ENCODE data around the gene SMAD2. TPM values are rescaled to one million over a fixed set of nuclear protein-coding genes. Genes with fewer than 3 reads are reported as not detected.

The SMAD2 gene
- total RNA-seq, 1 experiment from 2014 or later = 25.5 TPM

DNA sequence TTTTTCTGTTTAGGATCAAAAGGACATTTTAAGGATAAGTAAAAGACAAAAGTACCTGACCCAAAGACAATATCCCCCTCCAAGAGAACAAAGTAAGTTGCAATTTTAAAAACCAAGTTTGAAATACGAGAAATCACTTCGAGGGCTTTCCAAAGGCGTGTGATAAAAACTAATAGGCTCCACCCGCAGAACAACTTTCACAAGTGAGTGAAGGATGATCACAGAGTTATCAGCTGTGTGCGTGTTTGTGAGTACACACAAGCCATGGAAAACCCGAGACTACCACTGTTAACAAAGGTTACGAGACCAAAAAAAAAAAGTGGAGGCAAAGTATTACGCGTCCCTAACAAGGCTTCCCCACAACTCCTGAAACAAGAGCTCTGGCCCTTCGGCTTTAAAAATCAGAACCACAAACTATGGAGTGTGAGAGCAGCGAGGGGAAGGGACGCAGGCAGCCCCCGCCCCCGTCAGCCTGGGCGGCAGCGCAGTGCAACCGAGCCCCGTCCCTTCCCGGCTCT lies 719 bp downstream of the SMAD2 start:
- Histone ChIP-seq H4K20me1 (ENCODE audit: low read length) (0 out of 2 replicates have a peak, but pooled peaks cover 5% of the 10 kb centered on the region), H3K27ac (ENCODE audit: low read length) (peak overlapping the region; percentile 86), H3K9me2 (replicated peaks; ENCODE audit: low read length) (no peaks in the 10 kb centered on the region), H3K9ac (ENCODE audit: low read length) (peak overlapping the region; percentile 96), H3K9me3 (ENCODE audit: low read length) (no peaks in the 10 kb centered on the region), H2AFZ (ENCODE audit: low read length) (peak overlapping the region; percentile 69), H3K79me2 (ENCODE audit: low read length) (peaks cover 51% of the 10 kb centered on the region), H3K36me3 (ENCODE audit: low read depth, low read length) (no peaks in the 10 kb centered on the region), H3K4me3 (ENCODE audit: low read length) (peak overlapping the region; percentile 88), H3K27me3 (ENCODE audit: low read length) (no peaks in the 10 kb centered on the region), H3F3A (ENCODE audit: low read length, unreplicated experiment) (no peaks in the 10 kb centered on the region), H3K4me2 (ENCODE audit: low read length) (peak overlapping the region; percentile 91), H3K4me1 (ENCODE audit: insufficient read depth, low read length) (no peaks in the 10 kb centered on the region; the same call in 1 of the 2 replicates)
- ChIA-PET CTCF (interaction anchor here (0.7 kb wide), 1 partner anchor 157 kb away, joined by 3 read pairs; no protein-coding TSS in a partner anchor), POLR2A (ENCODE audit: unreplicated experiment) (interaction anchor here (0.6 kb wide), 1 partner anchor 63 kb away, joined by 4 read pairs; no protein-coding TSS in a partner anchor)
- TSS peak; percentile 60 for BruUV-seq (replicated peaks)
- ATAC-seq (no peak), DNase-seq (peak; percentile 23)
- intact Hi-C loops (cut with micrococcal nuclease) = loop anchor here (1.0 to 5.0 kb wide), 2 partner anchors 47 to 73 kb away; no protein-coding TSS in a partner anchor
- no peak for TF ChIP-seq EZH2phosphoT487 (IDR thresholded peaks at IDR 0.05; ENCODE audit: borderline replicate concordance, low read length)
- TF ChIP-seq EZH2 (IDR thresholded peaks at IDR 0.05; ENCODE audit: low read length, unreplicated experiment) = no peak
- TF ChIP-seq CTCF (conservative IDR thresholded peaks at IDR 0.05; ENCODE audit: low read depth, low read length) = no peak

- Histone ChIP-seq H3K27ac (ENCODE audit: low read length) (no peak overlapping the region), H3K4me1 (ENCODE audit: insufficient read depth, low read length) (no peaks in the 10 kb centered on the region; the same call in 1 of the 2 replicates)
- CTCF ChIA-PET = no interaction called here
Measured at GRCh38 chr18:47928466-47928865, 2.0 kb downstream of the SMAD2 start.

More at GRCh38 chr18:47928466-47928865, 2.0 kb downstream of the SMAD2 start:
- TF ChIP-seq CTCF (conservative IDR thresholded peaks at IDR 0.05; ENCODE audit: low read depth, low read length) = no peak
- TF ChIP-seq EZH2 (IDR thresholded peaks at IDR 0.05; ENCODE audit: low read length, unreplicated experiment) = no peak
- TF ChIP-seq EZH2phosphoT487 (IDR thresholded peaks at IDR 0.05; ENCODE audit: borderline replicate concordance, low read length) = no peak
- Histone ChIP-seq H2AFZ (ENCODE audit: low read length) (no peak overlapping the region), H3K4me2 (ENCODE audit: low read length) (peak overlapping the region; percentile 91), H3F3A (ENCODE audit: low read length, unreplicated experiment) (no peaks in the 10 kb centered on the region), H3K79me2 (ENCODE audit: low read length) (peaks cover 61% of the 10 kb centered on the region), H3K9ac (ENCODE audit: low read length) (peak overlapping the region; percentile 96), H3K4me3 (ENCODE audit: low read length) (peak overlapping the region; percentile 88), H4K20me1 (ENCODE audit: low read length) (0 out of 2 replicates have a peak, but pooled peaks cover 5% of the 10 kb centered on the region), H3K9me3 (ENCODE audit: low read length) (no peaks in the 10 kb centered on the region), H3K9me2 (replicated peaks; ENCODE audit: low read length) (no peaks in the 10 kb centered on the region), H3K36me3 (ENCODE audit: low read depth, low read length) (no peaks in the 10 kb centered on the region), H3K27me3 (ENCODE audit: low read length) (no peaks in the 10 kb centered on the region)
- DNase-seq = peak; percentile 7
- no TSS peak for BruUV-seq (replicated peaks)
- POLR2A ChIA-PET (ENCODE audit: unreplicated experiment) = no interaction called here
- intact Hi-C loops (cut with micrococcal nuclease) = no loop called here
- no peak for ATAC-seq
